ENCODE data around the gene SIL1. TPM values are rescaled to one million over a fixed set of nuclear protein-coding genes. Genes with fewer than 3 reads are reported as not detected.

The SIL1 gene
- total and polyA plus RNA-seq, 2 of the 4 experiments (the other 2 are of a cell fraction) = 56.1 to 66.0 TPM

DNA sequence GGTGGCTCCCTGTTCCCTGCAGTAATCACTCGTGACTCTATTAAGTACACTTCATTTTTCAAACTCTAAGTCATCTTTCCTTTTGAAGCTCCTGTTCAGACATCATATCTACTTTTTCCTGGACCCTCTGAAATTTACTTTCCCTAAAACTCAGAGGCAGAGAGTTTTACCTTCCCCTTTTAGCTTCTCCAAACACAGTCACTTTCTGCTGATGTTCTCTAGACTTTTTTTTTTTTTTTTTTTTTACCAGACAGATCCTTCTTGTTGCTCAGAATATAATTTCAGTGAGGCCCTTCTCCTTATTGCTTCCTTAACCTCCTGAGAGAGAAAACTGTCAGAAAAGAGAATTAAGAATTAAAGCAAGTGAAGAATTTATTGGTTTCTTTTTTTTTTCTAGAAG, 236.4 kb downstream of the SIL1 start:
- no TSS peak for BruUV-seq (replicated peaks)
- Histone ChIP-seq H3K4me3 (ENCODE audit: insufficient read depth, low read depth, low read length) (no peak overlapping the region), H2BK5ac (ENCODE audit: low read depth, low read length, poor library complexity, severe bottlenecking) (no peak overlapping the region), H3K56ac (ENCODE audit: extremely low read depth, insufficient read depth, low read length) (no peak overlapping the region), H2AK5ac (ENCODE audit: low read depth, low read length) (no peak overlapping the region), H3K9ac (ENCODE audit: low read depth, low read length) (no peak overlapping the region), H3K4me2 (ENCODE audit: low read depth, low read length) (no peak overlapping the region), H4K5ac (ENCODE audit: low read depth, low read length) (no peak overlapping the region), H3K27me3 (ENCODE audit: control insufficient read depth, insufficient read depth, low read length) (no peaks in the 10 kb centered on the region), H2BK120ac (ENCODE audit: low read depth, low read length) (no peak overlapping the region), H3K18ac (ENCODE audit: low read depth, low read length) (no peak overlapping the region), H2BK20ac (ENCODE audit: low read depth, low read length) (no peak overlapping the region), H4K8ac (ENCODE audit: low read depth in 2 of 2, low read length in 2 of 2) (no peak overlapping the region), H3K27ac (ENCODE audit: insufficient read depth, low read length) (no peak overlapping the region), H2AK9ac (replicated peaks; ENCODE audit: low read depth, low read length, poor library complexity) (no peak overlapping the region), H3K9me1 (ENCODE audit: insufficient read depth, low read length) (no peaks in the 10 kb centered on the region), H2BK15ac (ENCODE audit: low read depth, low read length) (no peak overlapping the region), H4K91ac (ENCODE audit: insufficient read depth, low read depth, low read length) (no peak overlapping the region), H3K4ac (ENCODE audit: low read depth, low read length) (no peak overlapping the region), H3K23ac (ENCODE audit: low read depth, low read length) (no peak overlapping the region), H2AFZ (replicated peaks; ENCODE audit: low read length, poor library complexity) (no peak overlapping the region), H4K20me1 (ENCODE audit: insufficient read depth, low read length) (no peaks in the 10 kb centered on the region), H3K14ac (replicated peaks; ENCODE audit: low read depth, low read length) (no peak overlapping the region), H3K4me1 (ENCODE audit: control insufficient read depth, insufficient read depth, low read length) (peaks cover 18% of the 10 kb centered on the region; the same call in 1 of the 2 replicates), H3K36me3 (ENCODE audit: control insufficient read depth, insufficient read depth, low read length) (no peaks in the 10 kb centered on the region), H3K79me1 (ENCODE audit: low read depth in 1 of 2, low read length in 2 of 2) (no peaks in the 10 kb centered on the region), H3K9me3 (ENCODE audit: control insufficient read depth, insufficient read depth, low read length) (no peaks in the 10 kb centered on the region)
- ChIA-PET CTCF (no interaction called here), POLR2A (ENCODE audit: unreplicated experiment) (no interaction called here)
- DNase-seq (no peak), ATAC-seq (ENCODE audit: low read depth) (no peak)
- in situ Hi-C loops (cut with MboI; ENCODE audit: low sequenced_read_pairs) (no loop called here), intact Hi-C loops (cut with micrococcal nuclease) (no loop called here), dilution Hi-C loops (cut with HindIII; ENCODE audit: low sequenced_read_pairs, unreplicated experiment) (no loop called here)
- no peak for TF ChIP-seq FOS (IDR thresholded peaks at IDR 0.05; ENCODE audit: low read depth, low read length)
- TF ChIP-seq RCOR1 (IDR thresholded peaks at IDR 0.05; ENCODE audit: insufficient replicate concordance, low read length) = no peak
- no peak for TF ChIP-seq CHD1 (IDR thresholded peaks at IDR 0.05; ENCODE audit: low read depth, low read length)
- TF ChIP-seq CEBPB (IDR thresholded peaks at IDR 0.05; ENCODE audit: low read depth, low read length) = no peak
- TF ChIP-seq, protein P1, sequence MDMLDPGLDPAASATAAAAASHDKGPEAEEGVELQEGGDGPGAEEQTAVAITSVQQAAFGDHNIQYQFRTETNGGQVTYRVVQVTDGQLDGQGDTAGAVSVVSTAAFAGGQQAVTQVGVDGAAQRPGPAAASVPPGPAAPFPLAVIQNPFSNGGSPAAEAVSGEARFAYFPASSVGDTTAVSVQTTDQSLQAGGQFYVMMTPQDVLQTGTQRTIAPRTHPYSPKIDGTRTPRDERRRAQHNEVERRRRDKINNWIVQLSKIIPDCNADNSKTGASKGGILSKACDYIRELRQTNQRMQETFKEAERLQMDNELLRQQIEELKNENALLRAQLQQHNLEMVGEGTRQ (IDR thresholded peaks at IDR 0.05; ENCODE audit: low read depth, low read length) = no peak
- no peak for TF ChIP-seq MAFK (IDR thresholded peaks at IDR 0.05; ENCODE audit: low read depth, low read length)
- 89% methylated on average over 1 of the region's 1 CpG; no CpG with 5 or more reads in 1 of the 2 experiments for WGBS, 2 experiments (ENCODE audit: extremely low coverage in 2 of 2, insufficient read length in 1 of 2)
